IMR-90 (cell line): ENCODE results near the gene DDX6. TPM values are rescaled to one million over a fixed set of nuclear protein-coding genes. Genes with fewer than 3 reads are reported as not detected.

Experiments used
- ATAC-seq: fragments of 200-7000 bp; cut with Tn5 transposase; 2 replicates; pipeline ENCODE4 v1.9.1; 2020; ENCODE audit warnings: low read depth, mild to moderate bottlenecking, moderate library complexity
- BruUV-seq: library from RNA; stranded (reverse); fragments of 400-500 nt; replicated peaks from 2 replicates; lab custom pipeline; 2021; lab: Mats Ljungman, UMichigan
- CTCF ChIA-PET: fragments of 300-600 bp; formaldehyde crosslinking; extraction: SDS; loops from one replicate; lab custom pipeline; 2021; ENCODE audit warnings: antibody characterized with exemption; lab: Yijun Ruan, JAX
- POLR2A ChIA-PET: fragments of 300-600 bp; sonication (Branson Sonifier 250); formaldehyde crosslinking; loops from one replicate; lab custom pipeline; 2022; ENCODE audit warnings: antibody characterized with exemption; ENCODE audit not compliant: unreplicated experiment; lab: Charles Lee
- DNase-seq: peaks from one replicate; pipeline ENCODE4 v3.0.0; 2013
- H2AFZ ChIP-seq: replicated peaks from 2 replicates; pipeline ENCODE3; 2013; ENCODE audit warnings: low read length, mild to moderate bottlenecking; ENCODE audit not compliant: poor library complexity
- H2AK5ac ChIP-seq: 2 replicates; pipeline ENCODE4 v1.6.1; 2013; ENCODE audit warnings: low read depth, low read length, inconsistent platforms
- H2AK9ac ChIP-seq: replicated peaks from 2 replicates; pipeline ENCODE3; 2013; ENCODE audit warnings: mild to moderate bottlenecking, low read depth, low read length, moderate library complexity; ENCODE audit not compliant: poor library complexity
- H2BK120ac ChIP-seq: 2 replicates; pipeline ENCODE4 v1.6.1; 2013; ENCODE audit warnings: low read depth, low read length, inconsistent platforms
- H2BK15ac ChIP-seq: 3 replicates; pipeline ENCODE4 v1.6.1; 2013; ENCODE audit warnings: low read depth, low read length, inconsistent platforms
- H2BK20ac ChIP-seq: 2 replicates; pipeline ENCODE4 v1.6.1; 2013; ENCODE audit warnings: low read depth, mild to moderate bottlenecking, inconsistent platforms, low read length, moderate library complexity
- H2BK5ac ChIP-seq: 2 replicates; pipeline ENCODE4 v1.6.1; 2013; ENCODE audit warnings: mild to moderate bottlenecking, low read depth, low read length, inconsistent platforms; ENCODE audit not compliant: poor library complexity, severe bottlenecking
- H3K14ac ChIP-seq: replicated peaks from 2 replicates; pipeline ENCODE4 v1.6.1; 2013; ENCODE audit warnings: low read depth, low read length, inconsistent platforms
- H3K18ac ChIP-seq: 2 replicates; pipeline ENCODE4 v1.6.1; 2013; ENCODE audit warnings: low read depth, low read length, control low read depth
- H3K23ac ChIP-seq: 2 replicates; pipeline ENCODE4 v1.6.1; 2013; ENCODE audit warnings: low read depth, low read length, inconsistent platforms
- H3K27ac ChIP-seq: 2 replicates; pipeline ENCODE4 v1.5.1; 2013; ENCODE audit warnings: mild to moderate bottlenecking, control low read depth, low read length; ENCODE audit not compliant: insufficient read depth
- H3K27me3 ChIP-seq: 2 replicates; pipeline ENCODE4 v1.6.1; 2013; ENCODE audit warnings: low read length; ENCODE audit not compliant: control insufficient read depth, insufficient read depth
- H3K36me3 ChIP-seq: 2 replicates; pipeline ENCODE4 v1.6.1; 2013; ENCODE audit warnings: low read length, mixed read lengths; ENCODE audit not compliant: control insufficient read depth, insufficient read depth
- H3K4ac ChIP-seq: 2 replicates; pipeline ENCODE4 v1.6.1; 2013; ENCODE audit warnings: low read depth, low read length, inconsistent platforms
- H3K4me1 ChIP-seq: 2 replicates; pipeline ENCODE4 v1.6.1; 2013; ENCODE audit warnings: low read length, mixed read lengths; ENCODE audit not compliant: control insufficient read depth, insufficient read depth
- H3K4me2 ChIP-seq: 2 replicates; pipeline ENCODE4 v1.6.1; 2013; ENCODE audit warnings: low read depth, mild to moderate bottlenecking, control low read depth, low read length, moderate library complexity
- H3K4me3 ChIP-seq: 2 replicates; pipeline ENCODE4 v1.5.1; 2013; ENCODE audit warnings: low read depth, mild to moderate bottlenecking, control low read depth, low read length, moderate library complexity; ENCODE audit not compliant: insufficient read depth
- H3K56ac ChIP-seq: 2 replicates; pipeline ENCODE4 v1.6.1; 2013; ENCODE audit warnings: low read length, inconsistent platforms; ENCODE audit not compliant: insufficient read depth; ENCODE audit errors: extremely low read depth
- H3K79me1 ChIP-seq, 2 experiments: 2 replicates each; pipeline ENCODE4 v1.6.1; 2013; ENCODE audit warnings: low read length in 2 of 2, inconsistent platforms in 1 of 2, low read depth in 1 of 2
- H3K9ac ChIP-seq: 2 replicates; pipeline ENCODE4 v1.6.1; 2013; ENCODE audit warnings: low read depth, low read length, control low read depth
- H3K9me1 ChIP-seq: 2 replicates; pipeline ENCODE4 v1.6.1; 2013; ENCODE audit warnings: low read length, inconsistent platforms; ENCODE audit not compliant: insufficient read depth
- H3K9me3 ChIP-seq: 2 replicates; pipeline ENCODE4 v1.6.1; 2013; ENCODE audit warnings: low read length; ENCODE audit not compliant: control insufficient read depth, insufficient read depth
- H4K20me1 ChIP-seq: 2 replicates; pipeline ENCODE4 v1.6.1; 2013; ENCODE audit warnings: low read length, inconsistent platforms; ENCODE audit not compliant: insufficient read depth
- H4K5ac ChIP-seq: 2 replicates; pipeline ENCODE4 v1.6.1; 2013; ENCODE audit warnings: mild to moderate bottlenecking, low read depth, low read length, control low read depth
- H4K8ac ChIP-seq, 2 experiments: 2 replicates each; pipeline ENCODE4 v1.6.1; 2013; ENCODE audit warnings: low read depth in 2 of 2, low read length in 2 of 2, control low read depth in 1 of 2, inconsistent platforms in 1 of 2
- H4K91ac ChIP-seq: 2 replicates; pipeline ENCODE4 v1.6.1; 2013; ENCODE audit warnings: low read depth, low read length, inconsistent platforms; ENCODE audit not compliant: insufficient read depth
- BHLHE40 ChIP-seq: fragments of 150-350 bp; IDR thresholded peaks from 2 replicates; pipeline ENCODE4 v1.6.1; 2016; ENCODE audit warnings: mild to moderate bottlenecking, low read depth, low read length
- CEBPB ChIP-seq: IDR thresholded peaks from 2 replicates; pipeline ENCODE4 v1.6.1; 2012; ENCODE audit warnings: low read depth, low read length, improper control_type of control experiment
- CHD1 ChIP-seq: IDR thresholded peaks from 2 replicates; pipeline ENCODE4 v1.6.1; 2012; ENCODE audit warnings: low read depth, low read length, improper control_type of control experiment
- FOS ChIP-seq: fragments of 150-350 bp; IDR thresholded peaks from 2 replicates; pipeline ENCODE4 v1.6.1; 2016; ENCODE audit warnings: low read depth, low read length
- MAFK ChIP-seq: IDR thresholded peaks from 2 replicates; pipeline ENCODE4 v1.6.1; 2012; ENCODE audit warnings: low read depth, low read length, improper control_type of control experiment
- MAZ ChIP-seq: IDR thresholded peaks from 2 replicates; pipeline ENCODE4 v1.6.1; 2012; ENCODE audit warnings: low read depth, mild to moderate bottlenecking, low read length, improper control_type of control experiment, moderate library complexity, borderline replicate concordance
- MXI1 ChIP-seq: IDR thresholded peaks from 2 replicates; pipeline ENCODE4 v1.6.1; 2012; ENCODE audit warnings: low read depth, mild to moderate bottlenecking, low read length, moderate library complexity, borderline replicate concordance
- NFE2L2 ChIP-seq: fragments of 150-350 bp; IDR thresholded peaks from 2 replicates; pipeline ENCODE4 v1.6.1; 2016; ENCODE audit warnings: low read depth, mild to moderate bottlenecking, low read length
- POLR2A ChIP-seq: IDR thresholded peaks from 2 replicates; pipeline ENCODE4 v1.6.1; 2012; ENCODE audit warnings: mild to moderate bottlenecking, low read depth, low read length
- RAD21 ChIP-seq: IDR thresholded peaks from 2 replicates; pipeline ENCODE4 v1.6.1; 2012; ENCODE audit warnings: low read length, improper control_type of control experiment
- RCOR1 ChIP-seq: IDR thresholded peaks from 2 replicates; pipeline ENCODE4 v1.6.1; 2012; ENCODE audit warnings: mild to moderate bottlenecking, low read length, improper control_type of control experiment; ENCODE audit not compliant: insufficient replicate concordance
- RFX5 ChIP-seq: IDR thresholded peaks from 2 replicates; pipeline ENCODE4 v1.8.0; 2012; ENCODE audit warnings: low read depth, mild to moderate bottlenecking, low read length, moderate library complexity
- SMC3 ChIP-seq: fragments of 150-350 bp; IDR thresholded peaks from 2 replicates; pipeline ENCODE4 v1.6.1; 2016; ENCODE audit warnings: low read depth, mild to moderate bottlenecking, antibody characterized with exemption, low read length, moderate library complexity
- WGBS, 2 experiments: methylation state at CpG; one replicate each; pipeline versions ENCODE4 v1.1.5 to v1.1.7; 2013; ENCODE audit warnings: missing lambda C conversion rate in 2 of 2; ENCODE audit not compliant: insufficient read length in 1 of 2; ENCODE audit errors: extremely low coverage in 2 of 2; 5-methylcytosine and 5-hydroxymethylcytosine counted together
- dilution Hi-C: fragments of 300-500 bp; cut with HindIII; formaldehyde crosslinking; loops from one replicate; pipeline ENCODE4 v1.14.3; 2018; ENCODE audit warnings: low sequenced_read_pairs; ENCODE audit not compliant: unreplicated experiment
- in situ Hi-C: fragments of 300-500 bp; cut with MboI; formaldehyde crosslinking; loops from 3 replicates; pipeline ENCODE4 v1.14.3; 2019; ENCODE audit warnings: low sequenced_read_pairs, inconsistent platforms, mixed read lengths
- intact Hi-C: fragments of 100-400 bp; cut with micrococcal nuclease; formaldehyde crosslinking; loops from 2 replicates; pipeline ENCODE4 v1.10.0; 2022
- polyA plus RNA-seq, 3 experiments: library from polyadenylated mRNA; depleted of rRNA; stranded (reverse); fragments of >200 nt; gene quantifications; 2 replicates each; pipeline ENCODE4 v1.2.3, GENCODE V29; 2012; ENCODE audit warnings: low replicate concordance in 1 of 3
- total RNA-seq: library from RNA; depleted of rRNA; stranded (reverse); fragments of >200 nt; gene quantifications from 2 replicates; pipeline ENCODE4 v1.2.3, GENCODE V29; 2012
- TF ChIP-seq, protein P1 (sequence below): conservative IDR thresholded peaks from 2 replicates; pipeline ENCODE4 v1.5.1; 2012; ENCODE audit warnings: mild to moderate bottlenecking, low read depth, low read length, improper control_type of control experiment
- TF ChIP-seq, protein P2 (sequence below): fragments of 150-350 bp; IDR thresholded peaks from 2 replicates; pipeline ENCODE4 v1.6.1; 2016; ENCODE audit warnings: low read depth, mild to moderate bottlenecking, low read length, moderate library complexity, borderline replicate concordance
- TF ChIP-seq, protein P3 (sequence below): fragments of 150-350 bp; IDR thresholded peaks from 2 replicates; pipeline ENCODE4 v1.6.1; 2017; ENCODE audit warnings: mild to moderate bottlenecking, antibody characterized with exemption, low read length, low read depth

The DDX6 gene
- total and polyA plus RNA-seq, 2 of the 4 experiments (the other 2 are of a cell fraction): 19.2 to 197 TPM

DNA sequence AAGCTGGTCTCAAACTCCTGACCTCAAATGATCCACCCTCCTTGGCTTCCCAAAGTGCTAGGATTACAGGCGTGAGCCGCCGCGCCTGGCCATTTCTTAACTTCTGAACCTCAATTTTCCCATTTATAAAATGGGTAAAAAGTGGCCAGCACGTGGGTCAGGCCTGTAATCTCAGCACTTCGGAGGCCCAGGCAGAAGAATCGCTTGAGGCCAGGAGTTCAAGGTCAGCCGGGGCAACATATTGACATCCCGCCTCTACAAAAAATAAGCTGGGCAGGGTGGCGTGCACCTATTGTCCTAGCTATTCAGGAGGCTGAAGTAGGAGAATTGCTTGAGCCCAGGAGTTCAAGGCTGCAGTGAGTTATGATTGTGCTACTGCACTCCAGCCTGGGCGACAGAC, 6.5 kb upstream of the DDX6 start:
- no peak overlapping the region for H3K9ac ChIP-seq
- H2AK9ac ChIP-seq: no peak overlapping the region
- H2BK20ac ChIP-seq: no peak overlapping the region
- WGBS, 2 experiments: 91% methylated on average over 4 of the region's 11 CpGs; no CpG with 5 or more reads in 1 of the 2 experiments
- H3K4ac ChIP-seq: no peak overlapping the region
- H2AK5ac ChIP-seq: no peak overlapping the region
- in situ Hi-C loops (no loop called here), intact Hi-C loops (no loop called here), dilution Hi-C loops (no loop called here)
- TF ChIP-seq RFX5: no peak
- no peak for TF ChIP-seq CHD1
- TF ChIP-seq, protein P1, sequence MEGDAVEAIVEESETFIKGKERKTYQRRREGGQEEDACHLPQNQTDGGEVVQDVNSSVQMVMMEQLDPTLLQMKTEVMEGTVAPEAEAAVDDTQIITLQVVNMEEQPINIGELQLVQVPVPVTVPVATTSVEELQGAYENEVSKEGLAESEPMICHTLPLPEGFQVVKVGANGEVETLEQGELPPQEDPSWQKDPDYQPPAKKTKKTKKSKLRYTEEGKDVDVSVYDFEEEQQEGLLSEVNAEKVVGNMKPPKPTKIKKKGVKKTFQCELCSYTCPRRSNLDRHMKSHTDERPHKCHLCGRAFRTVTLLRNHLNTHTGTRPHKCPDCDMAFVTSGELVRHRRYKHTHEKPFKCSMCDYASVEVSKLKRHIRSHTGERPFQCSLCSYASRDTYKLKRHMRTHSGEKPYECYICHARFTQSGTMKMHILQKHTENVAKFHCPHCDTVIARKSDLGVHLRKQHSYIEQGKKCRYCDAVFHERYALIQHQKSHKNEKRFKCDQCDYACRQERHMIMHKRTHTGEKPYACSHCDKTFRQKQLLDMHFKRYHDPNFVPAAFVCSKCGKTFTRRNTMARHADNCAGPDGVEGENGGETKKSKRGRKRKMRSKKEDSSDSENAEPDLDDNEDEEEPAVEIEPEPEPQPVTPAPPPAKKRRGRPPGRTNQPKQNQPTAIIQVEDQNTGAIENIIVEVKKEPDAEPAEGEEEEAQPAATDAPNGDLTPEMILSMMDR: no peak
- TF ChIP-seq, protein P2, sequence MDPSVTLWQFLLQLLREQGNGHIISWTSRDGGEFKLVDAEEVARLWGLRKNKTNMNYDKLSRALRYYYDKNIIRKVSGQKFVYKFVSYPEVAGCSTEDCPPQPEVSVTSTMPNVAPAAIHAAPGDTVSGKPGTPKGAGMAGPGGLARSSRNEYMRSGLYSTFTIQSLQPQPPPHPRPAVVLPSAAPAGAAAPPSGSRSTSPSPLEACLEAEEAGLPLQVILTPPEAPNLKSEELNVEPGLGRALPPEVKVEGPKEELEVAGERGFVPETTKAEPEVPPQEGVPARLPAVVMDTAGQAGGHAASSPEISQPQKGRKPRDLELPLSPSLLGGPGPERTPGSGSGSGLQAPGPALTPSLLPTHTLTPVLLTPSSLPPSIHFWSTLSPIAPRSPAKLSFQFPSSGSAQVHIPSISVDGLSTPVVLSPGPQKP: no peak
- no peak for TF ChIP-seq FOS
- TF ChIP-seq MAZ: no peak
- TF ChIP-seq, protein P3, sequence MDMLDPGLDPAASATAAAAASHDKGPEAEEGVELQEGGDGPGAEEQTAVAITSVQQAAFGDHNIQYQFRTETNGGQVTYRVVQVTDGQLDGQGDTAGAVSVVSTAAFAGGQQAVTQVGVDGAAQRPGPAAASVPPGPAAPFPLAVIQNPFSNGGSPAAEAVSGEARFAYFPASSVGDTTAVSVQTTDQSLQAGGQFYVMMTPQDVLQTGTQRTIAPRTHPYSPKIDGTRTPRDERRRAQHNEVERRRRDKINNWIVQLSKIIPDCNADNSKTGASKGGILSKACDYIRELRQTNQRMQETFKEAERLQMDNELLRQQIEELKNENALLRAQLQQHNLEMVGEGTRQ: no peak
- no peak for TF ChIP-seq RAD21
- TF ChIP-seq MXI1: no peak
- no peak for TF ChIP-seq POLR2A
- no peak for TF ChIP-seq SMC3
- TF ChIP-seq MAFK: no peak
- no peak for TF ChIP-seq CEBPB
- no peak for TF ChIP-seq NFE2L2
- no peak for TF ChIP-seq RCOR1
- TF ChIP-seq BHLHE40: no peak
- H2BK15ac ChIP-seq: no peak overlapping the region
- H3K36me3 ChIP-seq: no peaks in the 10 kb centered on the region
- ChIA-PET CTCF (no interaction called here), POLR2A (no interaction called here)
- no peak overlapping the region for H4K91ac ChIP-seq
- H3K56ac ChIP-seq: no peak overlapping the region
- no peak overlapping the region for H4K5ac ChIP-seq
- H3K4me1 ChIP-seq: no peaks in the 10 kb centered on the region
- H4K8ac ChIP-seq: no peak overlapping the region
- H3K4me3 ChIP-seq: no peak overlapping the region
- H2AFZ ChIP-seq: no peak overlapping the region
- no peak overlapping the region for H3K18ac ChIP-seq
- H2BK120ac ChIP-seq: no peak overlapping the region
- H4K20me1 ChIP-seq: no peaks in the 10 kb centered on the region
- DNase-seq (no peak), ATAC-seq (no peak)
- H3K4me2 ChIP-seq: no peak overlapping the region
- H3K14ac ChIP-seq: no peak overlapping the region
- H3K9me1 ChIP-seq: no peaks in the 10 kb centered on the region
- H3K23ac ChIP-seq: no peak overlapping the region
- H2BK5ac ChIP-seq: no peak overlapping the region
- BruUV-seq: no TSS peak
- no peak overlapping the region for H3K27ac ChIP-seq
- no peaks in the 10 kb centered on the region for H3K9me3 ChIP-seq
- peaks cover 7% of the 10 kb centered on the region in 2 experiments; a peak in 2 of 4 replicates for H3K79me1 ChIP-seq
- peaks cover 4% of the 10 kb centered on the region for H3K27me3 ChIP-seq
